Suprapubic skin (tissue), 4 donors: Measurements from ENCODE around the gene COL17A1.

Experiments used
- EP300 ChIP-seq: sonication (generic); formaldehyde crosslinking; IDR thresholded peaks from one replicate; pipeline ENCODE4 v1.6.1; 2017; ENCODE audit warnings: antibody characterized with exemption
- POLR2A ChIP-seq, 2 donors: fragments of 450-650 bp; IDR thresholded peaks; one replicate each; pipeline ENCODE4 v1.6.1; 2017; ENCODE audit warnings: antibody characterized with exemption in 2 of 2, mild to moderate bottlenecking in 2 of 2, moderate library complexity in 2 of 2
- POLR2AphosphoS5 ChIP-seq, 3 donors: sonication (generic); formaldehyde crosslinking; IDR thresholded peaks; one replicate each; pipeline ENCODE4 v1.6.1; 2017; ENCODE audit warnings: antibody characterized with exemption in 3 of 3
- TF ChIP-seq, protein P1 (sequence below), 2 donors: fragments of 200-600 bp in 1 of 2; fragments of 450-650 bp in 1 of 2; sonication (generic) in 1 of 2; IDR thresholded peaks; one replicate each; pipeline ENCODE4 v1.5.1; 2016 to 2019; ENCODE audit warnings: antibody characterized with exemption in 2 of 2, mild to moderate bottlenecking in 1 of 2, moderate library complexity in 1 of 2

DNA sequence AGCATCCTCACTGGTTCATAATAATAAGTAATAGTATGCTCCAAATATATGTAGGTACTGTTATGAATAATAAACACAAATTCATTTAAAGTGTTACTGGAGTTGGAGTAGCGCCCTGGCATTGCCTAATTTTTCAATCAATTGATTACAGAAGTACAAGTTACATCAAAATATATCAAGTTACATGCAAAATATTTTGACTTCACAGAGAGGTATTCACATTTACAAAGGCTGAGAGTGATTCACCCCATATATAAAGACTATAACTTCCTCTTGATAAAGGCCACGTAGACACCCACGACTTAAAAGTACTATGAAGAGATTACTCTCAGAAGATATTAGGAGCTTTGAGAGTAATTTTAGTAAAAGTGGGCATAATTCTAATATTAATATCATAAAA lies 13.6 kb upstream of the COL17A1 start:
- TF ChIP-seq, protein P1, sequence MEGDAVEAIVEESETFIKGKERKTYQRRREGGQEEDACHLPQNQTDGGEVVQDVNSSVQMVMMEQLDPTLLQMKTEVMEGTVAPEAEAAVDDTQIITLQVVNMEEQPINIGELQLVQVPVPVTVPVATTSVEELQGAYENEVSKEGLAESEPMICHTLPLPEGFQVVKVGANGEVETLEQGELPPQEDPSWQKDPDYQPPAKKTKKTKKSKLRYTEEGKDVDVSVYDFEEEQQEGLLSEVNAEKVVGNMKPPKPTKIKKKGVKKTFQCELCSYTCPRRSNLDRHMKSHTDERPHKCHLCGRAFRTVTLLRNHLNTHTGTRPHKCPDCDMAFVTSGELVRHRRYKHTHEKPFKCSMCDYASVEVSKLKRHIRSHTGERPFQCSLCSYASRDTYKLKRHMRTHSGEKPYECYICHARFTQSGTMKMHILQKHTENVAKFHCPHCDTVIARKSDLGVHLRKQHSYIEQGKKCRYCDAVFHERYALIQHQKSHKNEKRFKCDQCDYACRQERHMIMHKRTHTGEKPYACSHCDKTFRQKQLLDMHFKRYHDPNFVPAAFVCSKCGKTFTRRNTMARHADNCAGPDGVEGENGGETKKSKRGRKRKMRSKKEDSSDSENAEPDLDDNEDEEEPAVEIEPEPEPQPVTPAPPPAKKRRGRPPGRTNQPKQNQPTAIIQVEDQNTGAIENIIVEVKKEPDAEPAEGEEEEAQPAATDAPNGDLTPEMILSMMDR (IDR thresholded peaks at IDR 0.05): no peak
- TF ChIP-seq POLR2A (IDR thresholded peaks at IDR 0.05) (no peak), POLR2AphosphoS5 (IDR thresholded peaks at IDR 0.05) (no peak), EP300 (no peak)
